GM19395 (cell line): Measurements from ENCODE around the gene PCNA.

Source experiments
- ATAC-seq: cut with Tn5 transposase; IDR thresholded peaks from one replicate; pipeline ENCODE4 v1.9.1; 2021; ENCODE audit warnings: mild to moderate bottlenecking, moderate library complexity; ENCODE audit not compliant: unreplicated experiment

Gene PCNA

GRCh38 chr20:5119435-5120184 lies at the start of gene PCNA:
TSS of gene PCNA (minus strand) at chr20:5119958. CDS start at chr20:5119798, 160 bp downstream.
- peak; percentile 95 for ATAC-seq

- no peak for ATAC-seq
These were observed 49.1 kb upstream of the PCNA start for GRCh38 chr20:5168651-5169396.

GRCh38 chr20:5164645-5165625 lies 45.2 kb upstream of the PCNA start:
- ATAC-seq: no peak

DNA sequence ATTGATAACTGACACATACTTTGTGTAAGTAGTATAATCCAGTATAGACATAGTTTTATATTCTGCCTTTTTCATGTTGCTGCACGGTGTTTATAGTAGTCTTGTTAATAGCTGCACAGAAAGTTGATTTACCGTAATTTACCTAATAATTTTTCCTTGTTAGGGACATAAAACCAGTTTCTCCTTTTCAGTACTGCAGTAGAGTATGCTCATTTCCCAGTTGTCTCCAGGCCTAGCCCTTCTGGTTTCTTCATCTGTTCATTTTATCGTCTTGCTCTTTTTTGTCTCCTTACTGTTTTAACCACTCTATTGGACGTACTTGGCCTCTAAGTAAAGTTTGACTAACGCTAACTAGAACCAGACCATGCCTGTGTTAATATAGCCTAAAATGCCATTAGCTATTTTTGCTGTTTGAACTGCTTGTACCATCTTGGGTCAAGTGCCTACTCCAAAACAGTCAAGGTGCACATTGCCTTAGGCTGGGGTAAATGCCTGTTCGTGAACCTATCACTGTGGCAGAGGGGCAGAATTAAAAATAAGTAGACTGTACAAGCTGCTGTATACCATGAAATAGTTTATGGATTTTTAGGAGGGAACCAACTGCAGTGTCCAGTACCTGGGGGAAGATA lies 41.9 kb upstream of the PCNA start:
- ATAC-seq: no peak

DNA sequence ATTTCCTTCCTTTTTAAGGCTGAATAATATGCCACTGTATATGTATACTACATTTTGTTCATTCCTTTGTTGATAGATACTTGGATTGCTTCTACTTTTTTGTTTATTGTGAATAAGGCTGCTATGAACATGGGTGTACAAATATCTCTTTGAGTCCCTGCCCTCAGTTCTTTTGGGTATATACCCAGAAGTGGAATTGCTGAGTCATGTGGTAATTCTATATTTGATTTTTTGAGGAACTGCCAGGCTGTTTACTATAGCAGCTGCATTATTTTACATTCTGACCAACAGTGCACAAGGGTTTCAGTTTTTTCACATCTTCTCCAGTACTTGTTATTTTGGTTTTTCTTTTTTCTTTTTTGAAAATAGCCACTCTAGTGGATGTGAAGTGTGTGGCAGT lies 41.1 kb upstream of the PCNA start:
- no peak for ATAC-seq

- ATAC-seq: no peak
These were observed 40.2 kb upstream of the PCNA start for GRCh38 chr20:5159928-5160327.

DNA sequence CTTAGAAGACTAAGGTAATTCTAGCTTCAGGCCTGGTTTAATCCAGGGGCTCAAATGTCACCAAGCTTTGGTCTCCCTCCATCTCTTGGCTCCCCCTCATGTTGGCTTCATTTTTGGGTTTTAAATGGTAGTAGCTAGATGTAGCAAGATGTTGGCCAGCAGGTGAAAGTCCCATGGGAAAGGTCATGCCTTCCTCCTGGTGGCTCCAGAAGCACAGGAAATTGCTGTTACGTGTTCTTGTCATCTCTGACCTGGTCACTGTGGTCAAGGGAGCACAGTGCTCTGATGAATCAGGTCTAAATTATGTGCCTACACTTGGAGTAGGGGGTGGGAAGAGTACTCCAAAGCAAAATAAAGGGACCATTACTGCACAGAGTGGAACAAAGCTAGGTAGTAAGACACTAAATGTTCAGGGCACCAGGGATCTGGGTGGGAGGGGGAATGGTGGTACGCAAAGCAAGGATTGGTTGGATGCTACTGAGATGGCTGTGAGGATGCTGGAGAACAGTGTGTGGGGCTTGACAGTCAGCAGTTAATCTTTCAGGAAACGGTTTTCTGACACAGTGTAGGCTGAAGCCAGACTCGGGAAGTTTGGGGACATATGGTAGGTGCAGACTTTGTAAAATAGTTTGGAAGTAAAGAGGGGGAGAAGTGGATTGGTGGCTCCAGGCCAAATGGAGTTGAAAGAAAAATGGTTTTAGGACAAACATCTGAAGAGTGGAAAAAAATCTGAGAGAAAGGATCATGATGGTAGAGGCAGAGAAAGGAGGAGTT lies 37.1 kb upstream of the PCNA start:
- no peak for ATAC-seq

- no peak for ATAC-seq
These were observed 35.6 kb upstream of the PCNA start for GRCh38 chr20:5155404-5155803.

- no peak for ATAC-seq
These were observed 34.8 kb upstream of the PCNA start for GRCh38 chr20:5154543-5154925.

DNA sequence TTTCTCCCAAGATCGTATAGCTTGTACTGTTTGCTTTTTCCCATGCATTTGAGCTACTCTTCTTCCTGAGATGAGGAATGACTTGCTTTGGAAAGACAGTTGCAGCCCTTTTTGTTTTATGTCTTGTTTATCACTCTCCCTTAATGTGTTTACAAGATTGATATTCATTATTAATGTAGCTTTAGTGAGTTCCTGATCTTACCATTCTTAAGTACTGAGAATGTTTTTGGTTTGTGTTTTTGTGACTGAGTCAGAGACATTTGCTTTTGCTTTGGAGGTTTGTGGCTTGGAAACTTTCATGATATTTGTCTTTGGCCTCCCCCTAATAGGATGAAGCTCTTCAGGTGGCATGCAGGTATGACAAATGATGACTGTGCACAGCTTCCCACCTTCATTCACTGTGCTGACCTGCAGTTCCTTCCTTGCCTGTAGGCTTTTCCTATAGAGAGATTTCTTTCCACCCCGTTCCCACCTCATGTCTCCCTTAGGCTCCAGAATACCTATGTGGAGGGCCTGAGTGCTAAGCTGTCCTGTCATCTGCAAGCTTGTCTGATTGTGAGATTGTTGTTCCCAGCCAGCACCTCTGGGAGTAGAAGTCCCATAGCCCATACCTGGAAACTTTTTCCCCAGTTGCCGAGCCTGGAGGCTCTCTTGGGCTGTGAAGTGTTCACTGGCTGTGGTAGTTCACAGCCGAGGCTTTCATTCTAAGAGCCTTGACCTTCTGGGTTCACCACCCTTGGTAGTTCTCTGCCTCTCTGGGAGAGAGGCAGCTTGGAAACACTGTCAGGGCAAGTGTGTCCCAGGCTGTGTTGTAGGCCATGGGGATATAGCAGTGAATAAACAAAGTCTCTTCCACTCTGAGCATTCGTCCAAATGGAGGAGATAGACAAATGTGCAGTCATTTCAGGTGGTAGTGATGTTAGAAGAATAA lies 34.1 kb upstream of the PCNA start:
- no peak for ATAC-seq

DNA sequence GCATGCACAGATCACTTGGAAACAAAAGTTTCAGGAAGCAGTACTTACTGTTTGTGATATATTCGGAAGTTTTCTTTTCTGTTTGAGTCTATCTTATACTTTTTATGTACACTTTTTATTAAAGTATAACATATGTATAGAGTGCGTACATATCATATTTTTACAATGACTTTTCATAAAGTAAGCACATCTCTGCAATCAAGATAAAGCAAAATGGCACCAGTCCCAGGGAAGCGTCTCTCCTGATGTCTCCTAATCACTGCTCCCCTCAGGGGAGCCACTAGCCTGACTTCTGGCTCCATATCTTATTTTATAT lies 33.4 kb upstream of the PCNA start:
- ATAC-seq: no peak

GRCh38 chr20:5150226-5151076 lies 30.7 kb upstream of the PCNA start:
- no peak for ATAC-seq

DNA sequence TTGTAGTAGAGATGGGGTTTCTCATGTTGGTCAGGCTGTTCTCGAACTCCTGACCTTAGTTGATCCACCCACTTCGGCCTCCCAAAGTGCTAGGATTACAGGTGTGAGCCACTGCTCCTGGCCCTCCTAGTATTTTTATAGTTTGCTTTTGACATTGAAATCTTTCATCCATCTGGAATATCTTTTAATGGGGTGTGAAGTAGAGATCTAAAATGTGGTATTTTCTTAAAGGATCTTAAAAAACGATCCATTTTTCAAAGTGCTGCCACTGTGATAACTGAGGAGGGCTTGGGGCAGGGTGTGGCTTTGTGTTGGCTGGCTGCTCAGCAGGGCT lies 30.1 kb upstream of the PCNA start:
- no peak for ATAC-seq

DNA sequence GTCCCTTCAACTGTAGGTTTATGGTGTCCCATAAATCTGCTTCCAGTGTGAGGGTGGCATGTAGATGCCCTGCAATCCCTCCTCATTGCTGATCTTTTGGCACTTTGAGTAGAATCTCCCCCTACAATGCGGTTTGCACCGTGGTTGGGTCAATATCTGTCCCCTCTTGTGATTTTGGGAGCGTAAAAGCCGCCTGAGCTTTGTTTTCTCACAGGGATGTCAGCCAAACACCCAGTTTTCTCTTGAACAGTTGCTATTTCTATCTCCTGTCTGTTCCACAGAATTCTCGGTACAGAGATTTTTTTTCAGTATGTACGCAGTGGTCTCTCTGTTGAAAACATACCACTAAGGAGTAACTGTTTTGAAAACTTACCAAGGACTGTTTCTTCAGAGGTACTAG lies 28.8 kb upstream of the PCNA start:
- ATAC-seq: no peak

GRCh38 chr20:5146871-5147592 lies 27.3 kb upstream of the PCNA start:
- ATAC-seq: no peak

GRCh38 chr20:5146099-5146668 lies 26.4 kb upstream of the PCNA start:
- no peak for ATAC-seq

- no peak for ATAC-seq
These were observed 25.8 kb upstream of the PCNA start for GRCh38 chr20:5145365-5146098.
